B cell (primary cell): Measurements from ENCODE around the gene SSRP1. TPM values are rescaled to one million over a fixed set of nuclear protein-coding genes. Genes with fewer than 3 reads are reported as not detected.
"Not testable (repeated sequence)": the region's sequence is repeated elsewhere in the genome, so short reads cannot be mapped to it uniquely, and the experiment has no call there.

Experiments used
- ATAC-seq: fragments of 200-7000 bp; cut with Tn5 transposase; one replicate; pipeline ENCODE4 v1.10.0; 2021; ENCODE audit warnings: low read depth, mild to moderate bottlenecking, moderate number of reproducible peaks, moderate library complexity
- CTCF ChIA-PET: fragments of 350-600 bp; sonication (Branson Sonifier 250); formaldehyde crosslinking; loops from one replicate; lab custom pipeline; 2021; ENCODE audit warnings: antibody characterized with exemption, inconsistent platforms; lab: Charles Lee
- POLR2A ChIA-PET: fragments of 350-600 bp; sonication (Branson Sonifier 250); formaldehyde crosslinking; loops from one replicate; lab custom pipeline; 2021; ENCODE audit warnings: antibody characterized with exemption; lab: Charles Lee
- DNase-seq: peaks from one replicate; pipeline ENCODE4 v3.0.0; 2013
- H2AFZ ChIP-seq: 2 replicates; pipeline ENCODE4 v1.6.1; 2012; ENCODE audit warnings: mild to moderate bottlenecking, low read depth, low read length; ENCODE audit not compliant: insufficient read depth, poor library complexity, severe bottlenecking
- H3K27ac ChIP-seq, 2 donors: 1 replicate in 1 of 2; 2 replicates in 1 of 2; pipeline ENCODE4 v1.5.1; 2012 to 2013; ENCODE audit warnings: low read length in 2 of 2, mild to moderate bottlenecking in 2 of 2, moderate library complexity in 1 of 2
- H3K27me3 ChIP-seq, 4 experiments: fragments of 200-600 bp in 1 of 4; sonication (generic) in 1 of 4; replicated peaks in 1 of 4; 1 replicate in 2 of 4; 2 replicates in 2 of 4; pipeline versions ENCODE4 v1.6.1 to v1.7.0; 2013 to 2016; ENCODE audit warnings: low read length in 3 of 4, mild to moderate bottlenecking in 2 of 4, mixed read lengths in 1 of 4, moderate library complexity in 1 of 4; ENCODE audit not compliant: insufficient read depth in 4 of 4, control insufficient read depth in 3 of 4; ENCODE audit errors: control extremely low read depth in 1 of 4
- H3K36me3 ChIP-seq, 2 experiments: replicated peaks in 1 of 2; 1 replicate in 1 of 2; 2 replicates in 1 of 2; pipeline versions ENCODE4 v1.6.1 to v1.7.1; 2013; ENCODE audit warnings: low read length in 1 of 2; ENCODE audit not compliant: insufficient read depth in 2 of 2, control insufficient read depth in 1 of 2; ENCODE audit errors: control extremely low read depth in 1 of 2, extremely low read depth in 1 of 2
- H3K4me1 ChIP-seq, 2 donors: fragments of 200-600 bp in 1 of 2; sonication (generic) in 1 of 2; 1 replicate in 1 of 2; 2 replicates in 1 of 2; pipeline versions ENCODE4 v1.5.1 to v1.6.1; 2013 to 2017; ENCODE audit warnings: low read length in 2 of 2; ENCODE audit not compliant: control insufficient read depth in 2 of 2, insufficient read depth in 2 of 2
- H3K4me2 ChIP-seq: replicated peaks from 2 replicates; pipeline ENCODE3; 2012; ENCODE audit warnings: mild to moderate bottlenecking, low read depth, low read length; ENCODE audit not compliant: poor library complexity, severe bottlenecking
- H3K4me3 ChIP-seq, 5 experiments: fragments of 200-600 bp in 1 of 5; sonication (generic) in 1 of 5; 1 replicate in 3 of 5; 2 replicates in 2 of 5; pipeline versions ENCODE4 v1.5.1 to v1.7.0; 2011 to 2016; ENCODE audit warnings: low read length in 4 of 5, mild to moderate bottlenecking in 4 of 5, low read depth in 2 of 5, control low read depth in 1 of 5, moderate library complexity in 1 of 5; ENCODE audit not compliant: insufficient read depth in 1 of 5; ENCODE audit errors: control extremely low read depth in 1 of 5, extremely low read depth in 1 of 5
- H3K79me2 ChIP-seq: fragments of 200-600 bp; sonication (generic); one replicate; pipeline ENCODE4 v1.6.0; 2016; ENCODE audit warnings: low read length; ENCODE audit not compliant: control insufficient read depth, insufficient read depth
- H3K9ac ChIP-seq: fragments of 200-600 bp; sonication (generic); 2 replicates; pipeline ENCODE4 v1.6.1; 2017; ENCODE audit warnings: mild to moderate bottlenecking, low read length, moderate library complexity
- H3K9me3 ChIP-seq, 3 donors: one replicate each; pipeline versions ENCODE4 v1.6.1 to v1.7.1; 2013; ENCODE audit warnings: low read length in 2 of 3; ENCODE audit not compliant: control insufficient read depth in 2 of 3, insufficient read depth in 1 of 3; ENCODE audit errors: control extremely low read depth in 1 of 3
- H4K20me1 ChIP-seq: 2 replicates; pipeline ENCODE4 v1.6.0; 2012; ENCODE audit warnings: mild to moderate bottlenecking, low read length; ENCODE audit not compliant: insufficient read depth, control insufficient read depth, poor library complexity, severe bottlenecking
- H3K27ac Mint-ChIP-seq: one replicate; pipeline ENCODE4 v1.8.0; 2021; ENCODE audit warnings: mixed read lengths
- H3K27me3 Mint-ChIP-seq: one replicate; pipeline ENCODE4 v1.8.0; 2021; ENCODE audit warnings: mixed read lengths
- H3K4me1 Mint-ChIP-seq: one replicate; pipeline ENCODE4 v1.8.0; 2021; ENCODE audit warnings: mixed read lengths
- H3K4me3 Mint-ChIP-seq: one replicate; pipeline ENCODE4 v1.8.0; 2021; ENCODE audit warnings: mixed read lengths
- H3K9me3 Mint-ChIP-seq: one replicate; pipeline ENCODE4 v1.8.0; 2022; ENCODE audit warnings: mixed read lengths; ENCODE audit not compliant: insufficient read depth
- EZH2 ChIP-seq: IDR thresholded peaks from 2 replicates; pipeline ENCODE4 v1.6.1; 2012; ENCODE audit warnings: borderline replicate concordance, low read depth, mild to moderate bottlenecking, moderate library complexity, low read length; ENCODE audit not compliant: insufficient read depth, poor library complexity, severe bottlenecking
- WGBS: methylation state at CpG from one replicate; pipeline ENCODE4 v1.1.5; 2013; ENCODE audit warnings: missing lambda C conversion rate; ENCODE audit not compliant: insufficient coverage; 5-methylcytosine and 5-hydroxymethylcytosine counted together
- intact Hi-C: fragments of 100-400 bp; cut with micrococcal nuclease; formaldehyde crosslinking; loops from one replicate; pipeline ENCODE4 v1.10.0; 2022
- polyA plus RNA-seq: library from polyadenylated mRNA; depleted of rRNA; stranded (reverse); fragments of >200 nt; gene quantifications from 2 replicates; pipeline ENCODE4 v1.2.3, GENCODE V29; 2012
- total RNA-seq, 2 donors: library from RNA; stranded (reverse); fragments of 120-200 nt in 1 of 2; gene quantifications; 1 replicate in 1 of 2; 2 replicates in 1 of 2; pipeline versions ENCODE4 v1.2.3 to v1.2.4, GENCODE V29; 2013 to 2022
- TF ChIP-seq, protein P1 (sequence below): fragments of 200-600 bp; IDR thresholded peaks from one replicate; pipeline ENCODE4 v1.8.0; 2022; ENCODE audit warnings: antibody characterized with exemption, mild to moderate bottlenecking

Gene SSRP1
- total and polyA plus RNA-seq, 2 donors (not counting 1 experiment from before 2014, with no cell fraction given), result 40.9 to 66.6 TPM

DNA sequence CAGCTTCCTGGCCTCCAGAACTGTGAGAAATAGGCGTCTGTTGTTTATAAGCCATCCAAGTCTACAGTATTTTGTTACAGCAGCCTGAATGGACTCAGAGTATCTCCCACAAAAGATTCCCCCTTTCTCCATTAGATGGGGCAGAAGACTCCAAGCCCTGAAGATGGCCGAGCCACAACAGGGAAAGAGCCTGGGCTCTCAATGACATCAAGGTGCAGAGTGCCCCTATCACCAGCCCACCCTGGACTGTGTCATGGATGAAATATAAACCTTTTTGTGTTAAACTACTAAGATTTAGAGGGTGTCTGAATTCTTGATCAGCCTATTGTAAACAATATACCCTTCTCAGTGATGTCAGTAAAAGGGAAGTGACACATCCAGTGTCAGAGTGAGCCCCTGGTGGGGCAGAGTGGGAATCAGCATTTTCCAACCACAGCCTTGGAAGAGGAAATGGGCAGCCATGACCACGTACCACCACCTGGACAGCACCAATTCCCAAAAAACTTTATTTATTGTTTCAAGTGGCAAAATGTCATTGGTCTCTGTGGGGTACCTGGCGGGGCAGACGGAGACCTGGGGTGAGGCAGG lies 36.4 kb downstream of the SSRP1 start:
- no peak overlapping the region for H3K27ac Mint-ChIP-seq
- H3K9me3 Mint-ChIP-seq, result peaks cover 2% of the 10 kb centered on the region
- no peaks in the 10 kb centered on the region for H3K4me1 Mint-ChIP-seq
- CTCF ChIA-PET, result no interaction called here
- Histone ChIP-seq H2AFZ (no peak overlapping the region), H4K20me1 (no peaks in the 10 kb centered on the region), H3K27ac (no peak overlapping the region), H3K9me3 (peaks cover 0 to 32% (median 12%) of the 10 kb centered on the region in 3 donors), H3K9ac (no peak overlapping the region), H3K4me2 (no peak overlapping the region), H3K4me1 (no peaks in the 10 kb centered on the region), H3K27me3 (no peaks in the 10 kb centered on the region), H3K36me3 (peaks cover 0 to 4% of the 10 kb centered on the region in 2 experiments), H3K79me2 (no peaks in the 10 kb centered on the region), H3K4me3 (no peak overlapping the region)
- no peak overlapping the region for H3K4me3 Mint-ChIP-seq
- TF ChIP-seq, protein P1, sequence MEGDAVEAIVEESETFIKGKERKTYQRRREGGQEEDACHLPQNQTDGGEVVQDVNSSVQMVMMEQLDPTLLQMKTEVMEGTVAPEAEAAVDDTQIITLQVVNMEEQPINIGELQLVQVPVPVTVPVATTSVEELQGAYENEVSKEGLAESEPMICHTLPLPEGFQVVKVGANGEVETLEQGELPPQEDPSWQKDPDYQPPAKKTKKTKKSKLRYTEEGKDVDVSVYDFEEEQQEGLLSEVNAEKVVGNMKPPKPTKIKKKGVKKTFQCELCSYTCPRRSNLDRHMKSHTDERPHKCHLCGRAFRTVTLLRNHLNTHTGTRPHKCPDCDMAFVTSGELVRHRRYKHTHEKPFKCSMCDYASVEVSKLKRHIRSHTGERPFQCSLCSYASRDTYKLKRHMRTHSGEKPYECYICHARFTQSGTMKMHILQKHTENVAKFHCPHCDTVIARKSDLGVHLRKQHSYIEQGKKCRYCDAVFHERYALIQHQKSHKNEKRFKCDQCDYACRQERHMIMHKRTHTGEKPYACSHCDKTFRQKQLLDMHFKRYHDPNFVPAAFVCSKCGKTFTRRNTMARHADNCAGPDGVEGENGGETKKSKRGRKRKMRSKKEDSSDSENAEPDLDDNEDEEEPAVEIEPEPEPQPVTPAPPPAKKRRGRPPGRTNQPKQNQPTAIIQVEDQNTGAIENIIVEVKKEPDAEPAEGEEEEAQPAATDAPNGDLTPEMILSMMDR, result no peak
- TF ChIP-seq EZH2, result no peak
- H3K27me3 Mint-ChIP-seq, result no peaks in the 10 kb centered on the region
- 100% methylated on average over 1 of the region's 5 CpGs for WGBS
- intact Hi-C loops, result no loop called here
- POLR2A ChIA-PET, result no interaction called here
- no peak for ATAC-seq
- DNase-seq, result no peak

DNA sequence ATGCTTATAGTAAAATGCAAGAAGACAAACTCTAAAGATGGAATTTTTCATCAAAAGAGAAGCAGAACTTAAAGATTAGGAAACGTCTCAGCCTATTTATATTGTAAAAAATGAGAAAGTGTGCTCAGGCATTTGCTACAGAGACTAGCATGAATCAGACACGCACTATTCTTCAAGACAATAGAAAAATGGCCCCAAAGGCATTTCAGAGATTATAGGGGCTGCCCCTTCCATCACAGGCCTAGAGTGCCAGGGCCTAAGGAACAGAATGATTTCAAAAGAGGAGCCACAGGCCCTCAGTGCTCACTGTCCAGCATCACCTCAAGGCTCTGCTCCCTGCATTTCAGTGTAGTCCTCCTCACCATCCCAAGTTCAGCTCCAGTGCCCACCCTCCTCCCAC lies 38.5 kb downstream of the SSRP1 start:
- H2AFZ ChIP-seq, result no peak overlapping the region
- WGBS, result 83% methylated on average over 1 of the region's 2 CpGs
- H3K27me3 ChIP-seq, result no peaks in the 10 kb centered on the region
- no peaks in the 10 kb centered on the region for H3K27me3 Mint-ChIP-seq
- peaks cover 0 to 4% of the 10 kb centered on the region in 2 experiments for H3K36me3 ChIP-seq
- H3K4me1 ChIP-seq, result no peaks in the 10 kb centered on the region
- no peak for ATAC-seq
- ChIA-PET CTCF (no interaction called here), POLR2A (no interaction called here)
- H3K27ac ChIP-seq, result no peak overlapping the region
- intact Hi-C loops, result no loop called here
- no peak overlapping the region for H3K27ac Mint-ChIP-seq
- no peak overlapping the region for H3K9ac ChIP-seq
- H3K4me3 Mint-ChIP-seq, result no peak overlapping the region
- TF ChIP-seq EZH2, result no peak
- TF ChIP-seq, protein P1, result no peak
- no peak for DNase-seq
- H3K4me2 ChIP-seq, result no peak overlapping the region
- no peaks in the 10 kb centered on the region for H4K20me1 ChIP-seq
- H3K4me1 Mint-ChIP-seq, result no peaks in the 10 kb centered on the region
- no peaks in the 10 kb centered on the region for H3K79me2 ChIP-seq
- H3K9me3 ChIP-seq, result peaks cover 0 to 32% (median 12%) of the 10 kb centered on the region in 3 donors
- H3K9me3 Mint-ChIP-seq, result peaks cover 2% of the 10 kb centered on the region
- no peak overlapping the region for H3K4me3 ChIP-seq

- H3K27ac ChIP-seq, H3K36me3 ChIP-seq, H3K4me3 Mint-ChIP-seq, H3K9me3 Mint-ChIP-seq, ATAC-seq, H3K4me1 Mint-ChIP-seq, DNase-seq, H3K4me3 ChIP-seq, H3K27ac Mint-ChIP-seq, H3K27me3 ChIP-seq, intact Hi-C loops, POLR2A ChIA-PET, H4K20me1 ChIP-seq, H3K4me1 ChIP-seq, H3K4me2 ChIP-seq, H3K9ac ChIP-seq, H2AFZ ChIP-seq, H3K27me3 Mint-ChIP-seq, CTCF ChIA-PET, H3K79me2 ChIP-seq: not testable (repeated sequence)
- no CpG with 5 or more reads among the region's 3 CpGs for WGBS
- H3K9me3 ChIP-seq, result peaks cover 0 to 32% (median 12%) of the 10 kb centered on the region in 3 donors
Observed at GRCh38 chr11:57296205-57296604, 39.5 kb downstream of the SSRP1 start.
